ENCODE data around the gene CDC27. TPM values are rescaled to one million over a fixed set of nuclear protein-coding genes. Genes with fewer than 3 reads are reported as not detected.
"Not testable (repeated sequence)": the region's sequence is repeated elsewhere in the genome, so short reads cannot be mapped to it uniquely, and the experiment has no call there.

CDC27 gene
- total and polyA plus RNA-seq, 2 of the 4 experiments (the other 2 are of a cell fraction) = 47.7 to 190 TPM

- BruUV-seq (replicated peaks); DNase-seq; H3K23ac ChIP-seq (ENCODE audit: low read depth, low read length); H3K36me3 ChIP-seq (ENCODE audit: control insufficient read depth, insufficient read depth, low read length); H3K56ac ChIP-seq (ENCODE audit: extremely low read depth, insufficient read depth, low read length); H4K5ac ChIP-seq (ENCODE audit: low read depth, low read length); H3K27me3 ChIP-seq (ENCODE audit: control insufficient read depth, insufficient read depth, low read length); H2BK120ac ChIP-seq (ENCODE audit: low read depth, low read length); H3K4me2 ChIP-seq (ENCODE audit: low read depth, low read length); H2AK5ac ChIP-seq (ENCODE audit: low read depth, low read length); H3K9me3 ChIP-seq (ENCODE audit: control insufficient read depth, insufficient read depth, low read length); H3K9me1 ChIP-seq (ENCODE audit: insufficient read depth, low read length); CTCF ChIA-PET; H2AK9ac ChIP-seq (replicated peaks; ENCODE audit: low read depth, low read length, poor library complexity); H2AFZ ChIP-seq (replicated peaks; ENCODE audit: low read length, poor library complexity); H3K27ac ChIP-seq (ENCODE audit: insufficient read depth, low read length); H3K4me1 ChIP-seq (ENCODE audit: control insufficient read depth, insufficient read depth, low read length); H4K20me1 ChIP-seq (ENCODE audit: insufficient read depth, low read length); intact Hi-C loops (cut with micrococcal nuclease); H2BK5ac ChIP-seq (ENCODE audit: low read depth, low read length, poor library complexity, severe bottlenecking); H3K14ac ChIP-seq (replicated peaks; ENCODE audit: low read depth, low read length); H2BK15ac ChIP-seq (ENCODE audit: low read depth, low read length); H3K9ac ChIP-seq (ENCODE audit: low read depth, low read length); dilution Hi-C loops (cut with HindIII; ENCODE audit: low sequenced_read_pairs, unreplicated experiment); H4K91ac ChIP-seq (ENCODE audit: insufficient read depth, low read depth, low read length); H3K4me3 ChIP-seq (ENCODE audit: insufficient read depth, low read depth, low read length); H4K8ac ChIP-seq (ENCODE audit: low read depth in 2 of 2, low read length in 2 of 2); H3K79me1 ChIP-seq (ENCODE audit: low read depth in 1 of 2, low read length in 2 of 2); H3K18ac ChIP-seq (ENCODE audit: low read depth, low read length); in situ Hi-C loops (cut with MboI; ENCODE audit: low sequenced_read_pairs); H2BK20ac ChIP-seq (ENCODE audit: low read depth, low read length); H3K4ac ChIP-seq (ENCODE audit: low read depth, low read length): not testable (repeated sequence)
- WGBS, 2 experiments (ENCODE audit: extremely low coverage in 2 of 2, insufficient read length in 1 of 2) = no CpG with 5 or more reads among the region's 1 CpG
- peak; percentile 30; the same call in 1 of the 2 replicates for ATAC-seq (ENCODE audit: low read depth)
- POLR2A ChIA-PET (ENCODE audit: unreplicated experiment) = interaction anchor here (0.6 kb wide), 1 partner anchor 29 kb away, joined by 3 read pairs; no protein-coding TSS in a partner anchor
Observed at GRCh38 chr17:47105246-47105645, 83.8 kb downstream of the CDC27 start.
